GM23248 (cell line): ENCODE measurements around the gene B3GNT2. TPM values are rescaled to one million over a fixed set of nuclear protein-coding genes. Genes with fewer than 3 reads are reported as not detected.
A peak's percentile ranks its signal among the peaks of the same experiment; 100 is the strongest.

Source experiments
- DNase-seq: peaks from one replicate; pipeline ENCODE4 v3.0.0-alpha.2; 2015
- H2AFZ ChIP-seq: fragments of 200-600 bp; sonication (generic); 2 replicates; pipeline ENCODE4 v1.6.1; 2016; ENCODE audit warnings: antibody characterized with exemption
- H3F3A ChIP-seq: fragments of 200-600 bp; sonication (generic); 2 replicates; pipeline ENCODE4 v1.6.1; 2016; ENCODE audit warnings: mild to moderate bottlenecking, antibody characterized with exemption, mixed run types; ENCODE audit not compliant: insufficient read depth
- H3K27ac ChIP-seq: fragments of 200-600 bp; sonication (generic); 2 replicates; pipeline ENCODE4 v1.5.1; 2016; ENCODE audit warnings: mild to moderate bottlenecking
- H3K27me3 ChIP-seq: fragments of 200-600 bp; sonication (generic); replicated peaks from 2 replicates; pipeline ENCODE4 v1.6.1; 2016; ENCODE audit warnings: mild to moderate bottlenecking; ENCODE audit not compliant: insufficient read depth
- H3K36me3 ChIP-seq: fragments of 200-600 bp; sonication (generic); 2 replicates; pipeline ENCODE4 v1.6.1; 2016; ENCODE audit warnings: low read depth, mild to moderate bottlenecking
- H3K4me1 ChIP-seq: fragments of 200-600 bp; sonication (generic); 2 replicates; pipeline ENCODE4 v1.6.1; 2016; ENCODE audit warnings: mild to moderate bottlenecking; ENCODE audit not compliant: insufficient read depth
- H3K4me2 ChIP-seq: fragments of 200-600 bp; sonication (generic); one replicate; pipeline ENCODE4 v1.6.1; 2016; ENCODE audit warnings: mild to moderate bottlenecking; ENCODE audit not compliant: unreplicated experiment
- H3K4me3 ChIP-seq: fragments of 200-600 bp; sonication (generic); 2 replicates; pipeline ENCODE4 v1.5.1; 2016; ENCODE audit warnings: mild to moderate bottlenecking
- H3K79me2 ChIP-seq: fragments of 200-600 bp; sonication (generic); 2 replicates; pipeline ENCODE4 v1.6.1; 2016; ENCODE audit warnings: mild to moderate bottlenecking; ENCODE audit not compliant: insufficient read depth
- H3K9ac ChIP-seq: fragments of 200-600 bp; sonication (generic); 2 replicates; pipeline ENCODE4 v1.6.1; 2016; ENCODE audit warnings: mild to moderate bottlenecking
- H3K9me2 ChIP-seq: fragments of 200-600 bp; sonication (generic); 2 replicates; pipeline ENCODE4 v1.6.1; 2016; ENCODE audit warnings: mixed run types, mild to moderate bottlenecking, moderate library complexity; ENCODE audit not compliant: insufficient read depth
- H3K9me3 ChIP-seq: fragments of 200-600 bp; sonication (generic); one replicate; pipeline ENCODE4 v1.6.1; 2017; ENCODE audit warnings: low read depth
- H4K20me1 ChIP-seq: fragments of 200-600 bp; sonication (generic); 2 replicates; pipeline ENCODE4 v1.6.0; 2016; ENCODE audit not compliant: insufficient read depth
- EZH2 ChIP-seq: fragments of 200-600 bp; sonication (generic); IDR thresholded peaks from 2 replicates; pipeline ENCODE4 v1.6.1; 2018; ENCODE audit warnings: antibody characterized with exemption, mild to moderate bottlenecking; ENCODE audit not compliant: insufficient read depth, poor library complexity, severe bottlenecking
- EZH2phosphoT487 ChIP-seq: fragments of 200-600 bp; sonication (generic); IDR thresholded peaks from 2 replicates; pipeline ENCODE4 v1.6.1; 2018; ENCODE audit warnings: antibody characterized with exemption, moderate library complexity, mild to moderate bottlenecking, low read depth; ENCODE audit not compliant: insufficient read depth
- WGBS, 2 experiments: methylation state at CpG; one replicate each; pipeline ENCODE4 v1.1.6; 2015 to 2017; ENCODE audit warnings: low lambda C conversion rate in 2 of 2, low coverage in 1 of 2; ENCODE audit errors: missing lambda C conversion rate in 2 of 2; 5-methylcytosine and 5-hydroxymethylcytosine counted together
- in situ Hi-C: fragments of 300-500 bp; cut with MboI; formaldehyde crosslinking; loops from 2 replicates; pipeline ENCODE4 v1.15.0; 2020
- polyA plus RNA-seq: library from polyadenylated mRNA; unstranded; fragments of >200 nt; fragmentation: Nextera tagmentation; extraction: Ambion mirVana; gene quantifications from 2 replicates; pipeline ENCODE4 v1.2.1, GENCODE V29; 2016
- total RNA-seq: library from RNA; depleted of rRNA; stranded (reverse); fragments of >200 nt; shearing (Covaris generic); gene quantifications from 2 replicates; pipeline ENCODE4 v1.2.3, GENCODE V29; 2014

Gene B3GNT2
- total and polyA plus RNA-seq, 2 experiments from 2014 or later = 11.0 to 14.2 TPM

- Histone ChIP-seq H2AFZ (peak overlapping the region; percentile 96), H3F3A (peaks cover 8% of the 10 kb centered on the region; the same call in 1 of the 2 replicates), H3K9ac (peak overlapping the region; percentile 84), H3K4me2 (peak overlapping the region; percentile 97), H3K27ac (no peak overlapping the region), H4K20me1 (no peaks in the 10 kb centered on the region), H3K4me1 (peaks cover 18% of the 10 kb centered on the region; the same call in 1 of the 2 replicates), H3K9me2 (no peaks in the 10 kb centered on the region), H3K79me2 (peaks cover 36% of the 10 kb centered on the region), H3K4me3 (peak overlapping the region; percentile 88), H3K9me3 (no peaks in the 10 kb centered on the region), H3K27me3 (no peaks in the 10 kb centered on the region), H3K36me3 (no peaks in the 10 kb centered on the region)
- no peak for DNase-seq
- WGBS, 2 experiments = 64 to 70% methylated on average over 42 to 46 of the region's 51 CpGs
- in situ Hi-C loops = no loop called here
- TF ChIP-seq EZH2phosphoT487 (no peak), EZH2 (no peak)
Observed at GRCh38 chr2:62194558-62195420, 1.1 kb upstream of the B3GNT2 start.

- H4K20me1 ChIP-seq = no peaks in the 10 kb centered on the region
- peaks cover 52% of the 10 kb centered on the region for H3K79me2 ChIP-seq
- peak; percentile 34 for DNase-seq
- no peaks in the 10 kb centered on the region for H3K36me3 ChIP-seq
- peak overlapping the region; percentile 84 for H3K9ac ChIP-seq
- H2AFZ ChIP-seq = peak overlapping the region; percentile 91
- 1% methylated on average over 33 to 50 of the region's 63 CpGs for WGBS, 2 experiments
- in situ Hi-C loops = no loop called here
- no peaks in the 10 kb centered on the region for H3K27me3 ChIP-seq
- H3K9me3 ChIP-seq = no peaks in the 10 kb centered on the region
- peaks cover 14% of the 10 kb centered on the region; the same call in 1 of the 2 replicates for H3F3A ChIP-seq
- no peaks in the 10 kb centered on the region for H3K9me2 ChIP-seq
- peaks cover 18% of the 10 kb centered on the region; the same call in 1 of the 2 replicates for H3K4me1 ChIP-seq
- peak overlapping the region; percentile 54 for H3K27ac ChIP-seq
- H3K4me2 ChIP-seq = peak overlapping the region; percentile 87
- no peak for TF ChIP-seq EZH2phosphoT487
- TF ChIP-seq EZH2 = no peak
- peak overlapping the region; percentile 88 for H3K4me3 ChIP-seq
Observed at GRCh38 chr2:62196278-62196901, 475 bp downstream of the B3GNT2 start.

GRCh38 chr2:62197011-62197924 is 1.4 kb downstream of the B3GNT2 start:
- H3F3A ChIP-seq = peaks cover 17% of the 10 kb centered on the region; the same call in 1 of the 2 replicates
- H3K79me2 ChIP-seq = peaks cover 61% of the 10 kb centered on the region
- peak overlapping the region; percentile 84 for H3K9ac ChIP-seq
- H3K9me3 ChIP-seq = no peaks in the 10 kb centered on the region
- in situ Hi-C loops = no loop called here
- H4K20me1 ChIP-seq = no peaks in the 10 kb centered on the region
- peak overlapping the region; percentile 88 for H3K4me3 ChIP-seq
- no peaks in the 10 kb centered on the region for H3K36me3 ChIP-seq
- no peaks in the 10 kb centered on the region for H3K9me2 ChIP-seq
- 2% methylated on average over 42 to 48 of the region's 48 CpGs for WGBS, 2 experiments
- 0 out of 2 replicates have a peak overlapping the region, but pooled peaks have one; percentile 2 for H3K27ac ChIP-seq
- peak overlapping the region; percentile 87 for H3K4me2 ChIP-seq
- no peaks in the 10 kb centered on the region for H3K27me3 ChIP-seq
- peak; percentile 55 for DNase-seq
- peaks cover 18% of the 10 kb centered on the region; the same call in 1 of the 2 replicates for H3K4me1 ChIP-seq
- peak overlapping the region; percentile 91 for H2AFZ ChIP-seq
- no peak for TF ChIP-seq EZH2
- no peak for TF ChIP-seq EZH2phosphoT487
